Osteoblast (primary cell): ENCODE measurements around the gene MAN2B2. TPM values are rescaled to one million over a fixed set of nuclear protein-coding genes. Genes with fewer than 3 reads are reported as not detected.

ENCODE experiments used
- DNase-seq: peaks from one replicate; pipeline ENCODE4 v3.0.0; 2011; ENCODE audit warnings: low spot score, mixed read lengths; ENCODE audit not compliant: insufficient read length; ENCODE audit errors: missing footprints
- H2AFZ ChIP-seq: 2 replicates; pipeline ENCODE4 v1.6.0; 2011; ENCODE audit warnings: mild to moderate bottlenecking, low read length
- H3K27ac ChIP-seq: 2 replicates; pipeline ENCODE4 v1.5.1; 2011; ENCODE audit warnings: mild to moderate bottlenecking, low read depth, low read length, moderate library complexity
- H3K27me3 ChIP-seq: 2 replicates; pipeline ENCODE4 v1.6.0; 2012; ENCODE audit warnings: mild to moderate bottlenecking, control low read depth, inconsistent platforms, low read length, moderate library complexity; ENCODE audit not compliant: insufficient read depth
- H3K36me3 ChIP-seq: 2 replicates; pipeline ENCODE4 v1.5.1; 2011; ENCODE audit warnings: mild to moderate bottlenecking, low read length, control low read depth, moderate library complexity; ENCODE audit not compliant: insufficient read depth
- H3K4me1 ChIP-seq: 2 replicates; pipeline ENCODE4 v1.5.1; 2011; ENCODE audit warnings: mild to moderate bottlenecking, low read length, control low read depth, moderate library complexity; ENCODE audit not compliant: insufficient read depth
- H3K4me2 ChIP-seq: 2 replicates; pipeline ENCODE4 v1.6.0; 2011; ENCODE audit warnings: mild to moderate bottlenecking, low read length; ENCODE audit not compliant: insufficient read depth
- H3K4me3 ChIP-seq: fragments of 200-600 bp; sonication (generic); 3 replicates; pipeline ENCODE4 v1.5.1; 2012; ENCODE audit warnings: mild to moderate bottlenecking, low read length, inconsistent platforms; ENCODE audit not compliant: insufficient read depth
- H3K79me2 ChIP-seq: 2 replicates; pipeline ENCODE4 v1.6.0; 2012; ENCODE audit warnings: mild to moderate bottlenecking, low read length, control low read depth, inconsistent platforms; ENCODE audit not compliant: insufficient read depth
- H3K9me3 ChIP-seq: 2 replicates; pipeline ENCODE4 v1.5.1; 2011; ENCODE audit warnings: low read depth, low read length, control low read depth
- H4K20me1 ChIP-seq: 2 replicates; pipeline ENCODE4 v1.6.0; 2012; ENCODE audit warnings: mild to moderate bottlenecking, low read length, control low read depth; ENCODE audit not compliant: insufficient read depth
- total RNA-seq: library from RNA; depleted of rRNA; stranded (reverse); fragments of >200 nt; gene quantifications from 2 replicates; pipeline ENCODE4 v1.2.3, GENCODE V29; 2012
- TF ChIP-seq, protein P1 (sequence below): IDR thresholded peaks from 2 replicates; pipeline ENCODE4 v1.5.1; 2011; ENCODE audit warnings: mild to moderate bottlenecking, low read depth, low read length, moderate library complexity; ENCODE audit errors: extremely low read depth

The MAN2B2 gene
- total RNA-seq, 1 donor: 28.2 TPM

DNA sequence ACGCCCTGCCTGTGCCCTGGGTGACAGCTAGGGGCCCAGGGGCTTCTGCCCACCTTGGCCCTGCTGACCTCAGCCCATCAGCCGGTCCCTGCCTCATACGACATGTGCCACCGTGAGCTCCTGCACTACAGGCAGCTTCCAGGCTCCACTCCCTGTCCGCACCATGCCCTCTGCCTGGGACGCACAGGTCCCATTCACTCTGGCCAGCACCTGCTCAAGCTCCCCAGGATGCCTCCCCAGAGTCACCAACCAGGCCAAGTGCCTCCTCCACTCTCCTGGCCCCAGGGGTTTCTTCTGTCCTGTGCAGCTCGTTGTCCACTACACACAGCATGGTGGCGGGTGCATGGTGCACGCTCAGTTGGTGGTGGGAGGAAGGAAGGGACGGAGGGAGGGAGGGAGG is 45.3 kb downstream of the MAN2B2 start:
- Histone ChIP-seq H3K9me3 (no peaks in the 10 kb centered on the region), H3K36me3 (no peaks in the 10 kb centered on the region), H3K27ac (no peak overlapping the region), H4K20me1 (no peaks in the 10 kb centered on the region), H3K4me3 (no peak overlapping the region), H2AFZ (no peak overlapping the region), H3K4me1 (no peaks in the 10 kb centered on the region), H3K27me3 (no peaks in the 10 kb centered on the region), H3K79me2 (no peaks in the 10 kb centered on the region), H3K4me2 (no peak overlapping the region)
- TF ChIP-seq, protein P1, sequence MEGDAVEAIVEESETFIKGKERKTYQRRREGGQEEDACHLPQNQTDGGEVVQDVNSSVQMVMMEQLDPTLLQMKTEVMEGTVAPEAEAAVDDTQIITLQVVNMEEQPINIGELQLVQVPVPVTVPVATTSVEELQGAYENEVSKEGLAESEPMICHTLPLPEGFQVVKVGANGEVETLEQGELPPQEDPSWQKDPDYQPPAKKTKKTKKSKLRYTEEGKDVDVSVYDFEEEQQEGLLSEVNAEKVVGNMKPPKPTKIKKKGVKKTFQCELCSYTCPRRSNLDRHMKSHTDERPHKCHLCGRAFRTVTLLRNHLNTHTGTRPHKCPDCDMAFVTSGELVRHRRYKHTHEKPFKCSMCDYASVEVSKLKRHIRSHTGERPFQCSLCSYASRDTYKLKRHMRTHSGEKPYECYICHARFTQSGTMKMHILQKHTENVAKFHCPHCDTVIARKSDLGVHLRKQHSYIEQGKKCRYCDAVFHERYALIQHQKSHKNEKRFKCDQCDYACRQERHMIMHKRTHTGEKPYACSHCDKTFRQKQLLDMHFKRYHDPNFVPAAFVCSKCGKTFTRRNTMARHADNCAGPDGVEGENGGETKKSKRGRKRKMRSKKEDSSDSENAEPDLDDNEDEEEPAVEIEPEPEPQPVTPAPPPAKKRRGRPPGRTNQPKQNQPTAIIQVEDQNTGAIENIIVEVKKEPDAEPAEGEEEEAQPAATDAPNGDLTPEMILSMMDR: no peak
- peak; percentile 63 for DNase-seq

DNA sequence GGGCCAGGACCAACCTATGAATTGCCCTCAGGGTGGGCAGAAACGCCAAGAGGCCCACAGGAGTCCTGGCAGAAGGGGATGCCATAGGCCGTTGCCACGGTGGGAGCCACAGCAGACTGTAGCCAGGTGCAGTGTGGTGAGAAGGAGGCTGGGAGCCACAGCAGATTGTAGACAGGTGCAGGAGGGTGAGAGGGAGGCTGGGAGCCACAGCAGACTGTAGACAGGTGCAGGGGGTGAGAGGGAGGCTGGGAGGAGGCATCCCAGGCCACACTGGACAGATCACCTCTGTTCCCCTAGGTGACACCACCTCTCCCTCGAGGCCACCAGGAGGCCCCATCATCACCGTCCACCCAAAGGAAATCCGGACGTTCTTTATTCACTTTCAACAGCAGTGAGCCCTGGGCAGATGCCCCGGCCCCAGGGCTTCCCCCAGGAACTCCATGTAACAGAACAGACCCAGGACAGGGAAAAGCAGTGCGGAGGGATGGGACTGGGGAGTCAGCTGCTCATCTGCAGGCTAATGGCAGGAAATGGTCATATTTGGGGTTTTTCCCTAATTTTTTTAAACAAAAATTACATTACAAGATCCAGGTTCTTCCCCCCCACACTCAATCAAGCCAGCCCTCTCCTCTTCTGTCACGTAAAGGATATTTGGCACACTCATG is 46.0 kb downstream of the MAN2B2 start:
- Histone ChIP-seq H3K9me3 (no peaks in the 10 kb centered on the region), H3K27me3 (no peaks in the 10 kb centered on the region), H3K79me2 (no peaks in the 10 kb centered on the region), H4K20me1 (no peaks in the 10 kb centered on the region), H3K36me3 (no peaks in the 10 kb centered on the region), H3K27ac (no peak overlapping the region), H2AFZ (no peak overlapping the region), H3K4me3 (no peak overlapping the region), H3K4me2 (no peak overlapping the region), H3K4me1 (no peaks in the 10 kb centered on the region)
- DNase-seq: peak; percentile 64
- TF ChIP-seq, protein P1: no peak

DNA sequence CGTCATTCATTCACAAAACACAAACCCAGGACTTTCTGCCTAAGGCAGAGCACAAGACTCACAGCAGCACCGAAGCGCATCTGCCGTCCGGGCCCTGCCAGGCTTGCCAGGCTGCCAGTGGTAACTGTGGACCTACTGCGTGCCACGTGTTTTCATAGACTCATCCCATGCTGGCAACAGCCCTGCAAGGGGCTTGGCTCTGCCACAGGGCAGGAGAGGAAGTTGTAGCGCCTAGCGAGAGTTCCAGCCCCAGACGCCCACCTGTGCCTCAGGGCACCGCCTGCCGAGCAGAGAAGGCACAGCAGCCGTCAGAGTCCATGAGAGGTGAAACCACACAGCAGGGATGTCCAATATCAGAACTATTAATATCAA is 46.6 kb downstream of the MAN2B2 start:
- Histone ChIP-seq H3K27me3 (no peaks in the 10 kb centered on the region), H3K9me3 (no peaks in the 10 kb centered on the region), H3K79me2 (no peaks in the 10 kb centered on the region), H3K27ac (no peak overlapping the region), H3K4me2 (no peak overlapping the region), H3K4me1 (no peaks in the 10 kb centered on the region), H2AFZ (no peak overlapping the region), H3K4me3 (no peak overlapping the region), H3K36me3 (no peaks in the 10 kb centered on the region), H4K20me1 (no peaks in the 10 kb centered on the region)
- TF ChIP-seq, protein P1: no peak
- DNase-seq: no peak

DNA sequence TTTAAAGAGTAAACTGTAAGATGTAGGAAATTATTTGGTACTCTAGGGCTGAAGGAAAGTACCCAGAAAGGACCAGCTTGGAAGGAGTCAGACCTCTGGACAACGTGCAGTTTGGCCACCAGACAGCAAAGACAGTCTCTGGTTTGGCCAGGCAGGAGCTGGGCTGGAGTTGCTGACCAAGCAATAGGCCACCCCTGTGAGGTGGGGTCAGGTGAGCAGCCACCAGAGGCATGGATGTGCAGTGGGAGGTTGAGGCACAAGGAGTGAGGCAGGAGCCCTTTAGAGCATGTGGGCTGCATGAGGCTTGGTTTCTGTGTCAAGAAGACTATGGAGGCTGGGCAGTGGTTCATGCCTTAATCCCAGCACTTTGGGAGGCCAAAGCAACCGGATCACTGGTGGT is 47.8 kb downstream of the MAN2B2 start:
- no peaks in the 10 kb centered on the region for H4K20me1 ChIP-seq
- no peaks in the 10 kb centered on the region for H3K36me3 ChIP-seq
- H3K4me3 ChIP-seq: no peak overlapping the region
- TF ChIP-seq, protein P1: no peak
- no peaks in the 10 kb centered on the region for H3K79me2 ChIP-seq
- no peaks in the 10 kb centered on the region for H3K27me3 ChIP-seq
- H2AFZ ChIP-seq: no peak overlapping the region
- no peak overlapping the region for H3K27ac ChIP-seq
- H3K9me3 ChIP-seq: no peaks in the 10 kb centered on the region
- H3K4me2 ChIP-seq: no peak overlapping the region
- no peaks in the 10 kb centered on the region for H3K4me1 ChIP-seq
- no peak for DNase-seq
